Astrocyte (in vitro differentiated cells and primary cell): Measurements from ENCODE around the gene RALGDS.

Experiments
- CTCF ChIP-seq: IDR thresholded peaks from 2 replicates; pipeline ENCODE4 v1.5.1; 2011; ENCODE audit warnings: low read depth, mild to moderate bottlenecking, inconsistent platforms, low read length, moderate library complexity; ENCODE audit not compliant: insufficient read depth
- EZH2 ChIP-seq: IDR thresholded peaks from 2 replicates; pipeline ENCODE4 v1.6.1; 2012; ENCODE audit warnings: mild to moderate bottlenecking, low read length, inconsistent platforms; ENCODE audit not compliant: insufficient read depth

GRCh38 chr9:133060417-133060841 lies 60.6 kb downstream of the RALGDS start:
- TF ChIP-seq CTCF (no peak), EZH2 (no peak)
